PC-3 (cell line): ENCODE measurements around the gene ABLIM2. TPM values are rescaled to one million over a fixed set of nuclear protein-coding genes. Genes with fewer than 3 reads are reported as not detected.

ENCODE experiments used
- ATAC-seq: fragments of 200-7000 bp; cut with Tn5 transposase; 2 replicates; pipeline ENCODE4 v1.9.1; 2020; ENCODE audit warnings: mild to moderate bottlenecking, moderate library complexity
- BruUV-seq: library from RNA; stranded (reverse); fragments of 400-500 nt; replicated peaks from 2 replicates; lab custom pipeline; 2021; lab: Mats Ljungman, UMichigan
- CTCF ChIA-PET: fragments of 300-600 bp; sonication (Branson Sonifier 250); formaldehyde crosslinking; loops from one replicate; lab custom pipeline; 2022; ENCODE audit warnings: antibody characterized with exemption; lab: Charles Lee
- POLR2A ChIA-PET: fragments of 300-600 bp; sonication (Branson Sonifier 250); formaldehyde crosslinking; loops from one replicate; lab custom pipeline; 2022; ENCODE audit warnings: antibody characterized with exemption; ENCODE audit not compliant: unreplicated experiment; lab: Charles Lee
- DNase-seq: peaks from one replicate; pipeline ENCODE4 v3.0.0-alpha.2; 2015
- H2AFZ ChIP-seq: fragments of 300-600 bp; sonication (generic); 2 replicates; pipeline ENCODE4 v1.6.0; 2016; ENCODE audit warnings: antibody characterized with exemption, low read length
- H3F3A ChIP-seq: fragments of 300-600 bp; sonication (generic); one replicate; pipeline ENCODE4 v1.6.0; 2017; ENCODE audit warnings: antibody characterized with exemption, low read length, control low read depth, mild to moderate bottlenecking; ENCODE audit not compliant: unreplicated experiment
- H3K27ac ChIP-seq: fragments of 300-600 bp; sonication (generic); 2 replicates; pipeline ENCODE4 v1.5.1; 2016; ENCODE audit warnings: mild to moderate bottlenecking, low read length
- H3K27me3 ChIP-seq: fragments of 300-600 bp; sonication (generic); 2 replicates; pipeline ENCODE4 v1.6.1; 2016; ENCODE audit warnings: low read length, mixed read lengths
- H3K36me3 ChIP-seq: fragments of 300-600 bp; sonication (generic); 2 replicates; pipeline ENCODE4 v1.6.1; 2016; ENCODE audit warnings: low read depth, mixed run types, low read length, mixed read lengths
- H3K4me1 ChIP-seq: fragments of 300-600 bp; sonication (generic); 2 replicates; pipeline ENCODE4 v1.5.1; 2016; ENCODE audit warnings: low read length; ENCODE audit not compliant: insufficient read depth
- H3K4me2 ChIP-seq: fragments of 300-600 bp; sonication (generic); 2 replicates; pipeline ENCODE4 v1.6.0; 2016; ENCODE audit warnings: low read length
- H3K4me3 ChIP-seq: fragments of 300-600 bp; sonication (generic); 2 replicates; pipeline ENCODE4 v1.5.1; 2016; ENCODE audit warnings: mild to moderate bottlenecking, low read length, mixed read lengths
- H3K79me2 ChIP-seq: fragments of 300-600 bp; sonication (generic); 2 replicates; pipeline ENCODE4 v1.6.1; 2017; ENCODE audit warnings: low read length, mixed read lengths
- H3K9ac ChIP-seq: fragments of 300-600 bp; sonication (generic); 2 replicates; pipeline ENCODE4 v1.6.0; 2016; ENCODE audit warnings: mild to moderate bottlenecking, low read length
- H3K9me2 ChIP-seq: fragments of 300-600 bp; sonication (generic); replicated peaks from 2 replicates; pipeline ENCODE4 v1.6.1; 2016; ENCODE audit warnings: mixed run types, low read length, mixed read lengths
- H3K9me3 ChIP-seq: fragments of 300-600 bp; sonication (generic); 2 replicates; pipeline ENCODE4 v1.6.1; 2016; ENCODE audit warnings: low read length, mixed read lengths
- H4K20me1 ChIP-seq: fragments of 300-600 bp; sonication (generic); 2 replicates; pipeline ENCODE4 v1.6.1; 2016; ENCODE audit warnings: low read length, mixed read lengths
- EZH2 ChIP-seq: fragments of 300-600 bp; sonication (generic); IDR thresholded peaks from one replicate; pipeline ENCODE4 v1.6.1; 2017; ENCODE audit warnings: antibody characterized with exemption, mild to moderate bottlenecking, low read length; ENCODE audit not compliant: unreplicated experiment
- EZH2phosphoT487 ChIP-seq: fragments of 300-600 bp; sonication (generic); IDR thresholded peaks from 2 replicates; pipeline ENCODE4 v1.6.1; 2018; ENCODE audit warnings: mild to moderate bottlenecking, antibody characterized with exemption, low read length, borderline replicate concordance
- intact Hi-C: fragments of 100-400 bp; cut with micrococcal nuclease; formaldehyde crosslinking; loops from 2 replicates; pipeline ENCODE4 v1.9.0; 2023
- total RNA-seq: library from RNA; depleted of rRNA; stranded (reverse); fragments of >200 nt; gene quantifications from 2 replicates; pipeline ENCODE4 v1.2.3, GENCODE V29; 2014
- TF ChIP-seq, protein P1 (sequence below): fragments of 300-600 bp; sonication (generic); conservative IDR thresholded peaks from 2 replicates; pipeline ENCODE4 v1.5.1; 2017; ENCODE audit warnings: antibody characterized with exemption, low read depth, mild to moderate bottlenecking, low read length

ABLIM2 gene
- total RNA-seq, 1 experiment from 2014 or later, result 3.2 TPM

- Histone ChIP-seq H2AFZ (no peak overlapping the region), H3K79me2 (no peaks in the 10 kb centered on the region), H3F3A (no peaks in the 10 kb centered on the region), H3K36me3 (no peaks in the 10 kb centered on the region), H3K9me3 (no peaks in the 10 kb centered on the region), H3K9ac (no peak overlapping the region), H3K4me1 (no peaks in the 10 kb centered on the region), H3K4me2 (no peak overlapping the region), H3K9me2 (no peaks in the 10 kb centered on the region), H3K27me3 (no peaks in the 10 kb centered on the region), H3K4me3 (no peak overlapping the region), H3K27ac (no peak overlapping the region), H4K20me1 (no peaks in the 10 kb centered on the region)
- TF ChIP-seq, protein P1, sequence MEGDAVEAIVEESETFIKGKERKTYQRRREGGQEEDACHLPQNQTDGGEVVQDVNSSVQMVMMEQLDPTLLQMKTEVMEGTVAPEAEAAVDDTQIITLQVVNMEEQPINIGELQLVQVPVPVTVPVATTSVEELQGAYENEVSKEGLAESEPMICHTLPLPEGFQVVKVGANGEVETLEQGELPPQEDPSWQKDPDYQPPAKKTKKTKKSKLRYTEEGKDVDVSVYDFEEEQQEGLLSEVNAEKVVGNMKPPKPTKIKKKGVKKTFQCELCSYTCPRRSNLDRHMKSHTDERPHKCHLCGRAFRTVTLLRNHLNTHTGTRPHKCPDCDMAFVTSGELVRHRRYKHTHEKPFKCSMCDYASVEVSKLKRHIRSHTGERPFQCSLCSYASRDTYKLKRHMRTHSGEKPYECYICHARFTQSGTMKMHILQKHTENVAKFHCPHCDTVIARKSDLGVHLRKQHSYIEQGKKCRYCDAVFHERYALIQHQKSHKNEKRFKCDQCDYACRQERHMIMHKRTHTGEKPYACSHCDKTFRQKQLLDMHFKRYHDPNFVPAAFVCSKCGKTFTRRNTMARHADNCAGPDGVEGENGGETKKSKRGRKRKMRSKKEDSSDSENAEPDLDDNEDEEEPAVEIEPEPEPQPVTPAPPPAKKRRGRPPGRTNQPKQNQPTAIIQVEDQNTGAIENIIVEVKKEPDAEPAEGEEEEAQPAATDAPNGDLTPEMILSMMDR, result no peak
- TF ChIP-seq EZH2phosphoT487, result no peak
- no peak for TF ChIP-seq EZH2
- intact Hi-C loops, result no loop called here
- POLR2A ChIA-PET, result no interaction called here
- no TSS peak for BruUV-seq
- DNase-seq (no peak), ATAC-seq (no peak)
- CTCF ChIA-PET, result no interaction called here
Observed at GRCh38 chr4:8033829-8034528, 124.6 kb downstream of the ABLIM2 start.

- POLR2A ChIA-PET, result no interaction called here
Observed at GRCh38 chr4:8033067-8033755, 125.4 kb downstream of the ABLIM2 start.

More at GRCh38 chr4:8033067-8033755, 125.4 kb downstream of the ABLIM2 start:
- TF ChIP-seq, protein P1, result no peak
- TF ChIP-seq EZH2phosphoT487 (no peak), EZH2 (no peak)
- Histone ChIP-seq H3K9me2 (no peaks in the 10 kb centered on the region), H3K9me3 (no peaks in the 10 kb centered on the region), H2AFZ (no peak overlapping the region), H3K4me1 (no peaks in the 10 kb centered on the region), H4K20me1 (no peaks in the 10 kb centered on the region), H3K27ac (no peak overlapping the region), H3K9ac (no peak overlapping the region), H3K4me3 (no peak overlapping the region), H3K27me3 (no peaks in the 10 kb centered on the region), H3K4me2 (no peak overlapping the region), H3K79me2 (no peaks in the 10 kb centered on the region), H3K36me3 (no peaks in the 10 kb centered on the region), H3F3A (no peaks in the 10 kb centered on the region)
- BruUV-seq, result no TSS peak
- CTCF ChIA-PET, result no interaction called here
- intact Hi-C loops, result no loop called here
- DNase-seq (no peak), ATAC-seq (no peak)
